Chondrocyte (in vitro differentiated cells): ENCODE results near the gene KRAS. TPM values are rescaled to one million over a fixed set of nuclear protein-coding genes. Genes with fewer than 3 reads are reported as not detected.

Experiments
- DNase-seq: peaks from one replicate; pipeline ENCODE4 v3.0.0; 2021; ENCODE audit warnings: mixed read lengths, low spot score
- H3K27ac Mint-ChIP-seq: one replicate; pipeline ENCODE4 v1.8.0; 2021; ENCODE audit warnings: mild to moderate bottlenecking, moderate library complexity, mixed read lengths; ENCODE audit not compliant: unreplicated experiment
- H3K27me3 Mint-ChIP-seq: 2 replicates; pipeline ENCODE4 v1.8.0; 2021; ENCODE audit warnings: low read depth, mixed read lengths
- H3K36me3 Mint-ChIP-seq: 2 replicates; pipeline ENCODE4 v1.8.0; 2021; ENCODE audit warnings: low read depth, mixed read lengths
- H3K4me1 Mint-ChIP-seq: 2 replicates; pipeline ENCODE4 v1.8.0; 2021; ENCODE audit warnings: low read depth, mild to moderate bottlenecking, mixed read lengths
- H3K4me3 Mint-ChIP-seq: one replicate; pipeline ENCODE4 v1.8.0; 2021; ENCODE audit warnings: mild to moderate bottlenecking, moderate library complexity, mixed read lengths; ENCODE audit not compliant: unreplicated experiment
- H3K9me3 Mint-ChIP-seq: 2 replicates; pipeline ENCODE4 v1.8.0; 2021; ENCODE audit warnings: low read depth, mixed read lengths
- CTCF ChIP-seq: fragments of 200-600 bp; sonication (generic); IDR thresholded peaks from 2 replicates; pipeline ENCODE4 v1.5.0; 2021; ENCODE audit warnings: antibody characterized with exemption, mild to moderate bottlenecking, moderate library complexity
- total RNA-seq: library from RNA; stranded (reverse); gene quantifications from 3 replicates; pipeline ENCODE4 v1.2.1, GENCODE V29; 2021

KRAS gene
- total RNA-seq, 1 donor from 2014 or later = 31.7 TPM

GRCh38 chr12:25243680-25243990 is 7.1 kb downstream of the KRAS start:
- Mint-ChIP-seq H3K4me3 (no peak overlapping the region), H3K36me3 (peaks cover 7% of the 10 kb centered on the region), H3K4me1 (peaks cover 27% of the 10 kb centered on the region), H3K9me3 (no peaks in the 10 kb centered on the region), H3K27ac (no peak overlapping the region), H3K27me3 (no peaks in the 10 kb centered on the region)
- TF ChIP-seq CTCF = no peak
- no peak for DNase-seq

DNA sequence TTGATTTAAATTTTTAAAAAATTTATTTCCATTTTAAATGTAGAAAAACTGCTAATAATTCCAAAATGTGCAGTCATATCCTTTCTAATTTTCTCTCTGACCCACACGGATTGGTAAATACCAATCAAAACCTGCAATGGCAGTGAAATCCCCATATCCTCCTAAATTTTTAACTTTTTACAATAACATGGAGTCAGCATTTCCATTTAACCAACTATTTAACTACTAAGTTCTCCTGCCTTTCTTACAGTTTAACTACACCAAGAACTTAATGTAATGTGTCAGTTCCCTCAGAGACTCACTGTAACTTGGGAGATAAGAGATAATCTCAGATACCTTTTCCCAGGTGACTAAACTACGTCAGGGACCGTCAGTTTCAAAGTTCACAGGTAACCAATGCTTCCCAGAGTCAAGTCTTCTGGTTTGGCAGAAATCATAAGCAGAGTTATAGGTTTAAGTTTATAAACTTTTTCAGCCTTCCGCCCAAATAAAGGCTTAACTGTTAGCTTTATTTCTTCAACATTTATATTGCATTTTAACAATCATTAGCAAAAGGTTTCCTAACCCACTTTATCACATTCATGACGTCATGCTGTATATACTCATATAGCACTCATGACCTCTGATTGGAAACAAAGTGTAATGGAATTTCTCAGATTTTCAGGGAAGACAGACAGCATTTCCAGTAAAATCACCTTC is 7.6 kb downstream of the KRAS start:
- Mint-ChIP-seq H3K36me3 (peaks cover 7% of the 10 kb centered on the region), H3K27me3 (no peaks in the 10 kb centered on the region), H3K27ac (no peak overlapping the region), H3K4me1 (peaks cover 26% of the 10 kb centered on the region), H3K4me3 (no peak overlapping the region), H3K9me3 (no peaks in the 10 kb centered on the region)
- TF ChIP-seq CTCF = no peak
- DNase-seq = no peak

DNA sequence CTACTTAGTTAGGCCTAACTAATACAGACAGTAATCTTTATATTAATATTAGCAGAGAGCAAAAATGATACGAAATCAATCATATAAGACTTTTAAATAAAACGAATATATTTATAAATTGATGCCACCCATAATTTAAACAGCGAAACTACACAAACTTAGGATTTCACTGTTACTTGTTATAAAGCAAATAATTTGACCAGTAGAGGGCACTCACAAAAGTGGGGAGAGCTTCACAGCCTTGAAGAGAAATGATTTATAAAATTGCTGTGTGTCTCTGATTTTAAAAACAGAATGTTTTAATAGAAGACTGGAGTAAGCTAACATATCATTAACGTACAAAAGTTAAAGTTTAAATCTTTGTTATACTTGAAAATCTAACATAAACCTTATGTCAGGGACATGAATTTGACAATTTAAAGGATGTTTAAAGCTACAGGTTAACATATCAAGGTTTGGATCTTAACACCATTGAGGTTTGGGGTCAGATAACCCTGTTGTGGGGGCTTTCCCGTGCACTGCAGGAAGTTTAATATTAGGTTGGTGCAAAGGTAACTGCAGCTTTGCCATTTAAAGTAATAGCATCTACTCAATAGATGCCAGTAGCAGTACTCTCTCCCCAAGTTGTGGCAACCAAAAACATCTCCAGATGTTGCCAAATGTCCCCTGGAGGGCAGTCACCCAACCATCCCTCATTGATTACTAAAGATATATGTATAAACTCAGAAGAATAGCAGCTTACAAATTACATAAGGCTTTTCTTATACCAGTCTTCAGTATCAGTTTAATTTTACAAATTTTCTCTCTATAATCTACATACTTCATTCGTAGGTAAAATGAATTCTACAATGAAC is 9.3 kb downstream of the KRAS start:
- H3K36me3 Mint-ChIP-seq = peaks cover 14% of the 10 kb centered on the region
- TF ChIP-seq CTCF = peak; percentile 94
- no peak for DNase-seq
- no peaks in the 10 kb centered on the region for H3K9me3 Mint-ChIP-seq
- H3K27ac Mint-ChIP-seq = peak overlapping the region; percentile 51
- no peaks in the 10 kb centered on the region for H3K27me3 Mint-ChIP-seq
- no peak overlapping the region for H3K4me3 Mint-ChIP-seq
- peaks cover 28% of the 10 kb centered on the region for H3K4me1 Mint-ChIP-seq

GRCh38 chr12:25236626-25237025 is 14.1 kb downstream of the KRAS start:
- H3K27ac Mint-ChIP-seq = peak overlapping the region; percentile 79

More at GRCh38 chr12:25236626-25237025, 14.1 kb downstream of the KRAS start:
- Mint-ChIP-seq H3K4me1 (peaks cover 47% of the 10 kb centered on the region), H3K4me3 (no peak overlapping the region), H3K9me3 (no peaks in the 10 kb centered on the region), H3K27me3 (no peaks in the 10 kb centered on the region), H3K36me3 (peaks cover 12% of the 10 kb centered on the region)
- no peak for TF ChIP-seq CTCF
- no peak for DNase-seq
